AG04450 (cell line): Measurements from ENCODE around the gene RAB27A. TPM values are rescaled to one million over a fixed set of nuclear protein-coding genes. Genes with fewer than 3 reads are reported as not detected.

Source experiments
- CTCF ChIA-PET: fragments of 300-600, 350-600 bp; formaldehyde crosslinking; extraction: SDS; loops from one replicate; lab custom pipeline; 2022; ENCODE audit warnings: antibody characterized with exemption, inconsistent platforms; lab: Charles Lee
- POLR2A ChIA-PET: fragments of 350-600 bp; formaldehyde crosslinking; extraction: SDS; loops from one replicate; lab custom pipeline; 2021; ENCODE audit warnings: antibody characterized with exemption, inconsistent platforms; lab: Yijun Ruan, JAX
- DNase-seq: peaks from one replicate; pipeline ENCODE4 v3.0.0-alpha.2; 2011; ENCODE audit warnings: low read depth, low spot score
- H3K27ac ChIP-seq: one replicate; pipeline ENCODE4 v1.5.1; 2012; ENCODE audit warnings: low read depth, low read length, control low read depth
- H3K27me3 ChIP-seq: one replicate; pipeline ENCODE4 v1.6.0; 2012; ENCODE audit warnings: low read length; ENCODE audit not compliant: control insufficient read depth, insufficient read depth
- H3K4me3 ChIP-seq: 2 replicates; pipeline ENCODE4 v1.5.1; 2011; ENCODE audit warnings: mild to moderate bottlenecking, low read depth, low read length, control low read depth
- H3K9me3 ChIP-seq: 2 replicates; pipeline ENCODE4 v1.5.1; 2012; ENCODE audit warnings: low read length; ENCODE audit not compliant: control insufficient read depth, insufficient read depth
- polyA plus RNA-seq: library from polyadenylated mRNA; depleted of rRNA; stranded (reverse); fragments of >200 nt; gene quantifications from 2 replicates; pipeline ENCODE4 v1.2.3, GENCODE V29; 2011
- TF ChIP-seq, protein P1 (sequence below): IDR thresholded peaks from 2 replicates; pipeline ENCODE4 v1.5.1; 2011; ENCODE audit warnings: low read depth, low read length, control low read depth, inconsistent platforms

The RAB27A gene
- polyA plus RNA-seq, 1 experiment = 34.8 TPM

DNA sequence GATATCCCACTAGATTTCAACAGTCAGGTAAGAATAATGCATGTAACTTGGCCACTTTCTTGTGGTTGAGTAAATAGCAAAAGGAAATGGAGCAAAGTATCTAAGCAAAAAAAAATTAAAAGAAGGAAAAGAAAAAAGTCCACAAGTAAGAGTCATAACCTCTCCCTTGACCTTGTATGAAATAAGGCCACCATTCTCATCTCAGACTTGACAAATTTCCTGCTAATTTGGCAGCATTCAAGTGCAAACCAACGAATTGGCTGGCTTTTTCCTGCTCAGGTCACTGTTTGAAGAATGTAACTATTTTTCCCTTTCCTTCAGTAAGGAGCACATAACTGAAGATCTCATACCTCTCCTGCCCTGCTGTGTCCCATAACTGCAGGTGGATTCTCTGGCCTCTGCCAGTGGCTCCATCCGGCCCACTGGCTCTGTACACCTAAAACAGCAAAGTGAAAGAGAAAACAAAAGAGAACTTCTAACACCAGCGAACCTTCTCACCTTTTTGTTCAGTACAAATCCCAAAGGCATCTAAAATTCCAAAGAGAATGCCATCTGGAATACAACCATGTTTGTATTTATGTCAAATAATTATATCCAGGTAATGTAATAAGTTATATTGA, 59.5 kb downstream of the RAB27A start:
- H3K4me3 ChIP-seq = no peak overlapping the region
- H3K9me3 ChIP-seq = no peaks in the 10 kb centered on the region
- POLR2A ChIA-PET = no interaction called here
- no peaks in the 10 kb centered on the region for H3K27me3 ChIP-seq
- TF ChIP-seq, protein P1, sequence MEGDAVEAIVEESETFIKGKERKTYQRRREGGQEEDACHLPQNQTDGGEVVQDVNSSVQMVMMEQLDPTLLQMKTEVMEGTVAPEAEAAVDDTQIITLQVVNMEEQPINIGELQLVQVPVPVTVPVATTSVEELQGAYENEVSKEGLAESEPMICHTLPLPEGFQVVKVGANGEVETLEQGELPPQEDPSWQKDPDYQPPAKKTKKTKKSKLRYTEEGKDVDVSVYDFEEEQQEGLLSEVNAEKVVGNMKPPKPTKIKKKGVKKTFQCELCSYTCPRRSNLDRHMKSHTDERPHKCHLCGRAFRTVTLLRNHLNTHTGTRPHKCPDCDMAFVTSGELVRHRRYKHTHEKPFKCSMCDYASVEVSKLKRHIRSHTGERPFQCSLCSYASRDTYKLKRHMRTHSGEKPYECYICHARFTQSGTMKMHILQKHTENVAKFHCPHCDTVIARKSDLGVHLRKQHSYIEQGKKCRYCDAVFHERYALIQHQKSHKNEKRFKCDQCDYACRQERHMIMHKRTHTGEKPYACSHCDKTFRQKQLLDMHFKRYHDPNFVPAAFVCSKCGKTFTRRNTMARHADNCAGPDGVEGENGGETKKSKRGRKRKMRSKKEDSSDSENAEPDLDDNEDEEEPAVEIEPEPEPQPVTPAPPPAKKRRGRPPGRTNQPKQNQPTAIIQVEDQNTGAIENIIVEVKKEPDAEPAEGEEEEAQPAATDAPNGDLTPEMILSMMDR = no peak
- no peak overlapping the region for H3K27ac ChIP-seq
- CTCF ChIA-PET = interaction anchor here (1.0 to 1.3 kb wide), 2 partner anchors 9 to 13 kb away, joined by 4 read pairs; no protein-coding TSS in a partner anchor
- DNase-seq = no peak

DNA sequence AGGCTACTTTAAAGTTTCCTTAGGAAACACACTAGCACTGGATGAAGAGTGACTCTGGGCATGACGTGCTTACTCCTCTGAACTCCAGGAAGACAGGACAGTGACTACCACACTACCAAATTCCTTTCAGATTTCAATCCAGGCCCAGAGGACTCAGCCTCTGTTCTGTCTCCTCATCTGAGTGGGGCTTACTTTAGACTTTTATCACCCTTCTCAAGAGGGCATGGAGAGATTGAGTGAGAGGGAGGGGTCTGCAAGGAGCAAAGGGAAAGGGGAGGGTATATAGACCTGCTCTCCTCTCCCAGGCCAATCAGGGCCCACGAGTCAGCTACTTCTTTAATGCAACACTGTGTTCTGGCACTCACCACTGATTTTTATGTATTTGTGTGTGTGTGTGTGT, 63.5 kb downstream of the RAB27A start:
- TF ChIP-seq, protein P1 = no peak
- no peak overlapping the region for H3K4me3 ChIP-seq
- H3K27ac ChIP-seq = no peak overlapping the region
- H3K9me3 ChIP-seq = no peaks in the 10 kb centered on the region
- ChIA-PET POLR2A (interaction anchor here (0.6 kb wide), 1 partner anchor 126 kb away, joined by 3 read pairs; no protein-coding TSS in a partner anchor), CTCF (interaction anchor here (1.0 kb wide), 1 partner anchor 9 kb away, joined by 4 read pairs; no protein-coding TSS in a partner anchor)
- DNase-seq = no peak
- no peaks in the 10 kb centered on the region for H3K27me3 ChIP-seq

DNA sequence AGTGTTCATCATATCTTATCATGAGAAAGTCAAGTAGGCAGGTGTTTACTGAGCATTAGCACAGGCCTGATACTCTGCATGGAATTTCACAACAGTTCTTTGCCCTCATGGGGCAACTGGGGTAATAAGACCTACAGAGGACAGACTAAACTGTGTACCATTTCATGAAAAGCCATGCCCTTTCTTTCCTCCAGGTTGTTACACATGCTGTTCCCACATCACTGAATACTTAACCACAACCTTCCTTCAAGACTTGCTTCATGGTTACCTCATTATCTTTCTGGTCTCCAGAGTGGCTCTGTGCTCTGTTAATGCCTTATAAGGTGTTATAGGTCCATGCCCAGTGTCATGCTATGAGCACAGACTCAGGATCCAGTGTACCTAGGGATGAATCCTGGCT, 64.7 kb downstream of the RAB27A start:
- ChIA-PET POLR2A (no interaction called here), CTCF (interaction anchor here (1.1 kb wide), 1 partner anchor 66 kb away, joined by 3 read pairs; no protein-coding TSS in a partner anchor)

DNA sequence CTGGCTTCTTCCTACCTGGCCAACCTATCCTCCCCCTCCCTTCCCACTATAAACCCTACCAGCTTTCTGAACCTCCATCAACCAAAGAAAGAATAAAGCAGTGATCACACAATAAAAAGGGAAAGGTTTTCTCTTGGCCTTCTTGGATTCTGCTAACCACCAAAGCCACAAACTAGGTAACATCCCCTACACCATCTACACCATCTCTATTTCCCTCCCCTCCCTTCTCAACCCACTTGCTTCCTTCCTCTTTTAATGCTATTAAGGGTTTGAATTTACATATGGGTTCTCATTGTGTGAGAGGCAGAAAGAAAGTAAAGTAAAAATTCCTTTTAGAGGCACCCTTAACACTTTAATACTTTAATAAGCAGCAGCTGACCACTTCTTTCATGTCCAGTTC, 67.0 kb downstream of the RAB27A start:
- TF ChIP-seq, protein P1 = no peak
- DNase-seq = no peak
- Histone ChIP-seq H3K4me3 (no peak overlapping the region), H3K27me3 (no peaks in the 10 kb centered on the region), H3K27ac (no peak overlapping the region), H3K9me3 (no peaks in the 10 kb centered on the region)
- POLR2A ChIA-PET = interaction anchor here (0.6 kb wide), 1 partner anchor 65 kb away, joined by 7 read pairs; no protein-coding TSS in a partner anchor
- CTCF ChIA-PET = interaction anchor here (2.5 kb wide), 1 partner anchor 217 kb away, joined by 13 read pairs; no protein-coding TSS in a partner anchor

More for the DNA sequence above, 64.7 kb downstream of the RAB27A start:
- TF ChIP-seq, protein P1 = no peak
- no peak overlapping the region for H3K4me3 ChIP-seq
- no peaks in the 10 kb centered on the region for H3K9me3 ChIP-seq
- no peak overlapping the region for H3K27ac ChIP-seq
- no peak for DNase-seq
- no peaks in the 10 kb centered on the region for H3K27me3 ChIP-seq
